ENCODE data around the gene SUPT20H.

Gene SUPT20H

GRCh38 chr13:37046062-37046461 lies 13.4 kb downstream of the SUPT20H start:
- no peak overlapping the region for H3K4me2 ChIP-seq (ENCODE audit: low read depth, low read length, poor library complexity, severe bottlenecking)
- no peak overlapping the region for H3K27ac ChIP-seq (ENCODE audit: low read depth, low read length)
- H3F3A ChIP-seq (ENCODE audit: insufficient read depth): no peaks in the 10 kb centered on the region
- no peaks in the 10 kb centered on the region for H3K27me3 ChIP-seq (ENCODE audit: low read length)
- H3K9me2 ChIP-seq (replicated peaks; ENCODE audit: insufficient read depth, low read length): no peaks in the 10 kb centered on the region
- H4K20me1 ChIP-seq (ENCODE audit: low read depth, low read length): no peaks in the 10 kb centered on the region
- H3K9me3 ChIP-seq (ENCODE audit: insufficient read depth, low read length): no peaks in the 10 kb centered on the region
- H3K4me3 ChIP-seq (ENCODE audit: insufficient read depth, low read length, poor library complexity, severe bottlenecking): no peak overlapping the region
- H2AFZ ChIP-seq (ENCODE audit: low read depth, low read length, severe bottlenecking): no peak overlapping the region
- H3K79me2 ChIP-seq (ENCODE audit: insufficient read depth, low read length): peaks cover 24% of the 10 kb centered on the region
- H3K36me3 ChIP-seq (ENCODE audit: low read length): peaks cover 63% of the 10 kb centered on the region; the same call in 1 of the 2 replicates
- TF ChIP-seq CTCF (IDR thresholded peaks at IDR 0.05; ENCODE audit: insufficient read depth, low read length, poor library complexity, severe bottlenecking): no peak
- TF ChIP-seq EZH2phosphoT487 (conservative IDR thresholded peaks at IDR 0.05; ENCODE audit: low read length): no peak
- H3K9ac ChIP-seq (ENCODE audit: low read length): no peak overlapping the region

GRCh38 chr13:37040789-37041188 lies 18.7 kb downstream of the SUPT20H start:
- no peaks in the 10 kb centered on the region for H3K9me2 ChIP-seq (replicated peaks; ENCODE audit: insufficient read depth, low read length)
- H3K79me2 ChIP-seq (ENCODE audit: insufficient read depth, low read length): no peaks in the 10 kb centered on the region

GRCh38 chr13:37039896-37040295 lies 19.6 kb downstream of the SUPT20H start:
- Histone ChIP-seq H3K27me3 (ENCODE audit: low read length) (no peaks in the 10 kb centered on the region), H3K36me3 (ENCODE audit: low read length) (peaks cover 63% of the 10 kb centered on the region), H4K20me1 (ENCODE audit: low read depth, low read length) (no peaks in the 10 kb centered on the region), H3K27ac (ENCODE audit: low read depth, low read length) (no peak overlapping the region), H3K4me3 (ENCODE audit: insufficient read depth, low read length, poor library complexity, severe bottlenecking) (no peak overlapping the region), H3K79me2 (ENCODE audit: insufficient read depth, low read length) (no peaks in the 10 kb centered on the region), H2AFZ (ENCODE audit: low read depth, low read length, severe bottlenecking) (no peak overlapping the region), H3K9ac (ENCODE audit: low read length) (no peak overlapping the region), H3K4me2 (ENCODE audit: low read depth, low read length, poor library complexity, severe bottlenecking) (no peak overlapping the region), H3F3A (ENCODE audit: insufficient read depth) (no peaks in the 10 kb centered on the region), H3K9me2 (replicated peaks; ENCODE audit: insufficient read depth, low read length) (no peaks in the 10 kb centered on the region), H3K9me3 (ENCODE audit: insufficient read depth, low read length) (no peaks in the 10 kb centered on the region)
- no peak for TF ChIP-seq EZH2phosphoT487 (conservative IDR thresholded peaks at IDR 0.05; ENCODE audit: low read length)
- no peak for TF ChIP-seq CTCF (IDR thresholded peaks at IDR 0.05; ENCODE audit: insufficient read depth, low read length, poor library complexity, severe bottlenecking)

More at GRCh38 chr13:37040789-37041188, 18.7 kb downstream of the SUPT20H start:
- Histone ChIP-seq H3K9me3 (ENCODE audit: insufficient read depth, low read length) (no peaks in the 10 kb centered on the region), H3K27ac (ENCODE audit: low read depth, low read length) (no peak overlapping the region), H3K36me3 (ENCODE audit: low read length) (peaks cover 69% of the 10 kb centered on the region), H3K9ac (ENCODE audit: low read length) (no peak overlapping the region), H3F3A (ENCODE audit: insufficient read depth) (no peaks in the 10 kb centered on the region), H3K4me3 (ENCODE audit: insufficient read depth, low read length, poor library complexity, severe bottlenecking) (no peak overlapping the region), H3K4me2 (ENCODE audit: low read depth, low read length, poor library complexity, severe bottlenecking) (no peak overlapping the region), H4K20me1 (ENCODE audit: low read depth, low read length) (no peaks in the 10 kb centered on the region), H3K27me3 (ENCODE audit: low read length) (no peaks in the 10 kb centered on the region), H2AFZ (ENCODE audit: low read depth, low read length, severe bottlenecking) (no peak overlapping the region)
- TF ChIP-seq EZH2phosphoT487 (conservative IDR thresholded peaks at IDR 0.05; ENCODE audit: low read length) (no peak), CTCF (IDR thresholded peaks at IDR 0.05; ENCODE audit: insufficient read depth, low read length, poor library complexity, severe bottlenecking) (no peak)
